Panc1 (cell line): ENCODE data around the gene TAS1R2. TPM values are rescaled to one million over a fixed set of nuclear protein-coding genes. Genes with fewer than 3 reads are reported as not detected.

Experiments
- ATAC-seq: fragments of 200-7000 bp; cut with Tn5 transposase; 2 replicates; pipeline ENCODE4 v1.9.1; 2020; ENCODE audit warnings: mild to moderate bottlenecking, moderate library complexity
- BruUV-seq: library from RNA; stranded (reverse); fragments of 400-500 nt; replicated peaks from 2 replicates; lab custom pipeline; 2021; lab: Mats Ljungman, UMichigan
- CTCF ChIA-PET: fragments of 300-600 bp; sonication (Branson Sonifier 250); formaldehyde crosslinking; loops from one replicate; lab custom pipeline; 2022; ENCODE audit warnings: antibody characterized with exemption; lab: Charles Lee
- POLR2A ChIA-PET: fragments of 300-600 bp; sonication (Branson Sonifier 250); formaldehyde crosslinking; loops from one replicate; lab custom pipeline; 2022; ENCODE audit warnings: antibody characterized with exemption; lab: Charles Lee
- DNase-seq: peaks from one replicate; pipeline ENCODE4 v3.0.0-alpha.2; 2010; ENCODE audit warnings: low read depth, low spot score
- H3K27ac ChIP-seq: 2 replicates; pipeline ENCODE4 v1.5.1; 2011; ENCODE audit warnings: mild to moderate bottlenecking, low read length, inconsistent platforms
- H3K27me3 ChIP-seq: fragments of 200-500 bp; sonication (Bioruptor generic); 2 replicates; pipeline ENCODE4 v1.6.0; 2014; ENCODE audit warnings: low read length, inconsistent platforms; ENCODE audit not compliant: control insufficient read depth, insufficient read depth
- H3K36me3 ChIP-seq: fragments of 200-500 bp; sonication (Bioruptor generic); 2 replicates; pipeline ENCODE4 v1.5.1; 2014; ENCODE audit warnings: inconsistent platforms, mild to moderate bottlenecking, low read length, moderate library complexity; ENCODE audit not compliant: control insufficient read depth, insufficient read depth
- H3K4me1 ChIP-seq: 2 replicates; pipeline ENCODE4 v1.5.1; 2011; ENCODE audit warnings: inconsistent platforms, mild to moderate bottlenecking, low read length, moderate library complexity; ENCODE audit not compliant: control insufficient read depth, insufficient read depth
- H3K4me3 ChIP-seq, 2 experiments: 2 replicates each; pipeline ENCODE4 v1.5.1; 2011 to 2012; ENCODE audit warnings: low read depth in 2 of 2, low read length in 2 of 2, mild to moderate bottlenecking in 2 of 2, inconsistent platforms in 1 of 2, moderate library complexity in 1 of 2
- H3K9me3 ChIP-seq: fragments of 200-500 bp; sonication (Bioruptor generic); 2 replicates; pipeline ENCODE4 v1.5.1; 2014; ENCODE audit warnings: low read depth, mild to moderate bottlenecking, inconsistent platforms, low read length, moderate library complexity; ENCODE audit not compliant: control insufficient read depth, insufficient read depth
- CTCF ChIP-seq: fragments of 450-650 bp; IDR thresholded peaks from 2 replicates; pipeline ENCODE4 v1.5.1; 2017; ENCODE audit warnings: mild to moderate bottlenecking
- POLR2AphosphoS5 ChIP-seq: IDR thresholded peaks from 2 replicates; pipeline ENCODE4 v1.6.1; 2012; ENCODE audit warnings: mild to moderate bottlenecking, low read depth, low read length, moderate library complexity
- SIN3A ChIP-seq: IDR thresholded peaks from 2 replicates; pipeline ENCODE4 v1.6.1; 2012; ENCODE audit warnings: low read depth, mild to moderate bottlenecking, low read length, moderate library complexity, borderline replicate concordance; ENCODE audit not compliant: insufficient read depth
- TCF7L2 ChIP-seq: IDR thresholded peaks from 2 replicates; pipeline ENCODE4 v1.6.1; 2011; ENCODE audit warnings: mild to moderate bottlenecking, low read depth, low read length, inconsistent platforms
- in situ Hi-C: cut with HindIII; loops from 2 replicates; pipeline ENCODE4 v1.10.0; 2016; ENCODE audit warnings: low sequenced_read_pairs, low pct_unique_long_range_greater_than_20kb
- intact Hi-C: fragments of 100-400 bp; cut with micrococcal nuclease; formaldehyde crosslinking; loops from one replicate; pipeline ENCODE4 v1.10.0; 2022; ENCODE audit not compliant: unreplicated experiment
- total RNA-seq: library from RNA; stranded (reverse); gene quantifications from one replicate; pipeline ENCODE4 v1.2.1, GENCODE V29; 2021; ENCODE audit not compliant: unreplicated experiment
- TF ChIP-seq, protein P1 (sequence below), 2 experiments: IDR thresholded peaks; 2 replicates each; pipeline ENCODE4 v1.6.1; 2011 to 2012; ENCODE audit warnings: low read depth in 2 of 2, control low read depth in 1 of 2, low read length in 1 of 2, mild to moderate bottlenecking in 1 of 2, moderate library complexity in 1 of 2; ENCODE audit not compliant: insufficient read depth in 1 of 2

TAS1R2 gene
- total RNA-seq, 1 experiment from 2014 or later, result not detected

- in situ Hi-C loops, result no loop called here
- POLR2A ChIA-PET, result no interaction called here
These were observed 21.1 kb upstream of the TAS1R2 start for GRCh38 chr1:18880585-18880984.

DNA sequence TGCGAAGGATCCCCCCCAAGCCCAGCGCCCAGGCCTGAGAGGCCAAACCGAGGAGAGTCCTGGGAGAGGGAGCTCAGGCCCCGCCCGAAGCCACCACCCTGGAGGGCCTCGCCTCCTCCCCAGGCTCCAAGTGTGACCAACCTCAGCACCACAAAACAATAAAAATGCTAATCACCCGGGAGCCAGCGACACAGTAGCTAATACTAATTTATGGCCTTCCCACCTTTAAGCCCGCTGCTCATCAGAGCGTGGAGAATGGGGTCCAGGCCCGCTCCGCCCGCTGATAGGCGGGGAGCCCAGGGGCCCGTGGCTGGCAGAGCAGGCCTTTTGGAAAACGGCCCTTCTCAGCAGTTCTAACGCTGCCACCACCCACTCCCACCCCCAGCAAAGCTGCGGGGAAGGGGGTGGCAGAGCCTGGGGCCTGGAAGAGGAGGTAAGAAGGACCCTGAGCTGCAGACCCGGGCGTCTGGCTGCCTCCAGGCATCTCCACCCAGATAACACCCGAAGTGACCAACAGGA is 20.4 kb upstream of the TAS1R2 start:
- TF ChIP-seq POLR2AphosphoS5, result no peak
- TF ChIP-seq TCF7L2, result no peak
- TF ChIP-seq CTCF, result no peak
- TF ChIP-seq SIN3A, result no peak
- TF ChIP-seq, protein P1, sequence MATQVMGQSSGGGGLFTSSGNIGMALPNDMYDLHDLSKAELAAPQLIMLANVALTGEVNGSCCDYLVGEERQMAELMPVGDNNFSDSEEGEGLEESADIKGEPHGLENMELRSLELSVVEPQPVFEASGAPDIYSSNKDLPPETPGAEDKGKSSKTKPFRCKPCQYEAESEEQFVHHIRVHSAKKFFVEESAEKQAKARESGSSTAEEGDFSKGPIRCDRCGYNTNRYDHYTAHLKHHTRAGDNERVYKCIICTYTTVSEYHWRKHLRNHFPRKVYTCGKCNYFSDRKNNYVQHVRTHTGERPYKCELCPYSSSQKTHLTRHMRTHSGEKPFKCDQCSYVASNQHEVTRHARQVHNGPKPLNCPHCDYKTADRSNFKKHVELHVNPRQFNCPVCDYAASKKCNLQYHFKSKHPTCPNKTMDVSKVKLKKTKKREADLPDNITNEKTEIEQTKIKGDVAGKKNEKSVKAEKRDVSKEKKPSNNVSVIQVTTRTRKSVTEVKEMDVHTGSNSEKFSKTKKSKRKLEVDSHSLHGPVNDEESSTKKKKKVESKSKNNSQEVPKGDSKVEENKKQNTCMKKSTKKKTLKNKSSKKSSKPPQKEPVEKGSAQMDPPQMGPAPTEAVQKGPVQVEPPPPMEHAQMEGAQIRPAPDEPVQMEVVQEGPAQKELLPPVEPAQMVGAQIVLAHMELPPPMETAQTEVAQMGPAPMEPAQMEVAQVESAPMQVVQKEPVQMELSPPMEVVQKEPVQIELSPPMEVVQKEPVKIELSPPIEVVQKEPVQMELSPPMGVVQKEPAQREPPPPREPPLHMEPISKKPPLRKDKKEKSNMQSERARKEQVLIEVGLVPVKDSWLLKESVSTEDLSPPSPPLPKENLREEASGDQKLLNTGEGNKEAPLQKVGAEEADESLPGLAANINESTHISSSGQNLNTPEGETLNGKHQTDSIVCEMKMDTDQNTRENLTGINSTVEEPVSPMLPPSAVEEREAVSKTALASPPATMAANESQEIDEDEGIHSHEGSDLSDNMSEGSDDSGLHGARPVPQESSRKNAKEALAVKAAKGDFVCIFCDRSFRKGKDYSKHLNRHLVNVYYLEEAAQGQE (IDR thresholded peaks at IDR 0.05; ENCODE audit: insufficient read depth in 1 of 2, low read depth in 2 of 2, low read length in 1 of 2), result no peak
- Histone ChIP-seq H3K27me3 (no peaks in the 10 kb centered on the region), H3K9me3 (no peaks in the 10 kb centered on the region), H3K4me3 (no peak overlapping the region), H3K27ac (no peak overlapping the region), H3K36me3 (no peaks in the 10 kb centered on the region), H3K4me1 (no peaks in the 10 kb centered on the region)
- CTCF ChIA-PET, result no interaction called here
- in situ Hi-C loops, result no loop called here
- ATAC-seq (no peak), DNase-seq (no peak)
- BruUV-seq, result no TSS peak
- POLR2A ChIA-PET, result no interaction called here
- intact Hi-C loops, result loop anchor here (5.0 kb wide), 1 partner anchor 283 kb away; no protein-coding TSS in a partner anchor

More at GRCh38 chr1:18880585-18880984, 21.1 kb upstream of the TAS1R2 start:
- Histone ChIP-seq H3K4me1 (no peaks in the 10 kb centered on the region), H3K9me3 (no peaks in the 10 kb centered on the region), H3K36me3 (no peaks in the 10 kb centered on the region), H3K27me3 (no peaks in the 10 kb centered on the region), H3K4me3 (no peak overlapping the region), H3K27ac (no peak overlapping the region)
- CTCF ChIA-PET, result no interaction called here
- intact Hi-C loops, result no loop called here
- no peak for TF ChIP-seq CTCF
- TF ChIP-seq, protein P1 (IDR thresholded peaks at IDR 0.05; ENCODE audit: insufficient read depth in 1 of 2, low read depth in 2 of 2, low read length in 1 of 2), result no peak
- no peak for TF ChIP-seq POLR2AphosphoS5
- no peak for TF ChIP-seq TCF7L2
- no peak for TF ChIP-seq SIN3A
- BruUV-seq, result no TSS peak
- ATAC-seq (no peak), DNase-seq (no peak)
